Measurements from ENCODE around the gene CHST4. TPM values are rescaled to one million over a fixed set of nuclear protein-coding genes. Genes with fewer than 3 reads are reported as not detected.

Gene CHST4
- polyA plus RNA-seq, 1 of the 3 experiments (the other 2 are of a cell fraction) = 0.08 TPM

DNA sequence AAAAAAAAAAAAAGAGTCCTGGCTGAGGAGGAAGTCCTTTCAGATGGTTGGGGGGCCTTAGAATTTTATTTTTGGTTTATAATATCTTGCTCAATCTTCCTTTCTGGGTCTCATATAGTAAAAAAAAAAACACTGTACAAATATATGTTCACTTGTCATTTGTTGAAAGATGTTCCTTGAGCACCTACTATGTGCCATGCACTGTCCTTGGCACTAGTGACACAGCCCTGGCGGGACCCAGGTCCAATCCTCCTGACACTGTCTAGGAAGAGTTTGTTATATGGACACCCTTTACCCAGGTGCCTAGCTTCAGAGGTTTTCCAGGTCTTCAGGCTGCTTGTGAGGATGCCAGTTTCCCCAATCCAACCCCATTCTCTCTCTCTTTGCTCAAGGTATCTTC, 2.0 kb downstream of the CHST4 start:
- H3K4me2 ChIP-seq = no peak overlapping the region
- H3K36me3 ChIP-seq (replicated peaks in 1 of 2; ENCODE audit: control insufficient read depth in 1 of 2, insufficient read depth in 2 of 2, low read length in 1 of 2) = no peaks in the 10 kb centered on the region
- WGBS (ENCODE audit: low lambda C conversion rate) = 36% methylated on average over 1 of the region's 1 CpG
- H3K9me2 ChIP-seq = no peaks in the 10 kb centered on the region
- H3K4me1 ChIP-seq (ENCODE audit: control insufficient read depth in 1 of 2, insufficient read depth in 2 of 2, low read depth in 1 of 2, low read length in 1 of 2) = no peaks in the 10 kb centered on the region
- ChIA-PET POLR2A (no interaction called here), CTCF (interaction anchor here (1.5 kb wide), 1 partner anchor 10 kb away, joined by 8 read pairs; no protein-coding TSS in a partner anchor)
- H3K9me3 ChIP-seq = no peaks in the 10 kb centered on the region
- no peaks in the 10 kb centered on the region for H3K79me2 ChIP-seq (ENCODE audit: insufficient read depth)
- H3F3A ChIP-seq (replicated peaks; ENCODE audit: insufficient read depth) = no peaks in the 10 kb centered on the region
- no peak overlapping the region for H3K4me3 ChIP-seq (ENCODE audit: low read depth in 2 of 2, low read length in 1 of 2)
- no peak overlapping the region for H3K27ac ChIP-seq (ENCODE audit: low read depth in 2 of 2, low read length in 1 of 2)
- TF ChIP-seq CHD2 (IDR thresholded peaks at IDR 0.05; ENCODE audit: low read length, partially characterized antibody) (no peak), TCF12 (IDR thresholded peaks at IDR 0.05) (no peak), SMC3 (IDR thresholded peaks at IDR 0.05; ENCODE audit: low read depth, low read length) (no peak), NRF1 (IDR thresholded peaks at IDR 0.05; ENCODE audit: low read depth, low read length) (no peak), FOSL2 (IDR thresholded peaks at IDR 0.05; ENCODE audit: borderline replicate concordance, low read depth) (no peak)
- H2AFZ ChIP-seq (ENCODE audit: low read depth) = no peak overlapping the region
- H3K9ac ChIP-seq = no peak overlapping the region
- peaks cover 11% of the 10 kb centered on the region; the same call in 1 of the 2 replicates for H3K27me3 ChIP-seq (ENCODE audit: insufficient read depth)
- no peaks in the 10 kb centered on the region for H4K20me1 ChIP-seq (ENCODE audit: insufficient read depth)
- no peak for DNase-seq

DNA sequence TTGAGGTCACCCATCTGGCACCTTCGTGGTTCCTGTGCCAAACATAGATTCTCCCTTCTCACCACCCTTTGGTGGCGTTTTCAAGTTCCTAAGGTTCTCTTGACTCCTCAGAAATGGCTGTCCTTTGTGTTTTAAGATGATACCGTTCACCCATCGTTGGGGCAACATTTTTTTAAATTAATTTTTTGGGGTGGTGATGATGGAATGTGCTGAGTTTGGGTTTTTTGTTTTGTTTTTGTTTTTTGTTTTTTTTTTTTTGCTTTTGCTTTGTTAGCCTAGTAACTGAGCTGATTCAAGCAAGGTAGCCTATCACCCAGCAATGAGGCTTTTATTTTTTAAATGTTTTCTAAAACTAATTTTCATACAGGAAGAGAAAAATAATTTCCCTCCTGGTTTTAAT, 2.6 kb downstream of the CHST4 start:
- H3F3A ChIP-seq (replicated peaks; ENCODE audit: insufficient read depth) = no peaks in the 10 kb centered on the region
- H3K9me2 ChIP-seq = no peaks in the 10 kb centered on the region
- no peak overlapping the region for H2AFZ ChIP-seq (ENCODE audit: low read depth)
- H3K9ac ChIP-seq = no peak overlapping the region
- no peaks in the 10 kb centered on the region for H3K9me3 ChIP-seq
- no peak overlapping the region for H3K4me3 ChIP-seq (ENCODE audit: low read depth in 2 of 2, low read length in 1 of 2)
- peaks cover 7% of the 10 kb centered on the region; the same call in 1 of the 2 replicates for H3K27me3 ChIP-seq (ENCODE audit: insufficient read depth)
- TF ChIP-seq YY1 (IDR thresholded peaks at IDR 0.05; ENCODE audit: low read depth) = no peak
- TF ChIP-seq, protein P1, sequence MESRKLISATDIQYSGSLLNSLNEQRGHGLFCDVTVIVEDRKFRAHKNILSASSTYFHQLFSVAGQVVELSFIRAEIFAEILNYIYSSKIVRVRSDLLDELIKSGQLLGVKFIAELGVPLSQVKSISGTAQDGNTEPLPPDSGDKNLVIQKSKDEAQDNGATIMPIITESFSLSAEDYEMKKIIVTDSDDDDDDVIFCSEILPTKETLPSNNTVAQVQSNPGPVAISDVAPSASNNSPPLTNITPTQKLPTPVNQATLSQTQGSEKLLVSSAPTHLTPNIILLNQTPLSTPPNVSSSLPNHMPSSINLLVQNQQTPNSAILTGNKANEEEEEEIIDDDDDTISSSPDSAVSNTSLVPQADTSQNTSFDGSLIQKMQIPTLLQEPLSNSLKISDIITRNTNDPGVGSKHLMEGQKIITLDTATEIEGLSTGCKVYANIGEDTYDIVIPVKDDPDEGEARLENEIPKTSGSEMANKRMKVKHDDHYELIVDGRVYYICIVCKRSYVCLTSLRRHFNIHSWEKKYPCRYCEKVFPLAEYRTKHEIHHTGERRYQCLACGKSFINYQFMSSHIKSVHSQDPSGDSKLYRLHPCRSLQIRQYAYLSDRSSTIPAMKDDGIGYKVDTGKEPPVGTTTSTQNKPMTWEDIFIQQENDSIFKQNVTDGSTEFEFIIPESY (IDR thresholded peaks at IDR 0.05; ENCODE audit: borderline replicate concordance, low read depth) = no peak
- no peak for TF ChIP-seq RCOR1 (IDR thresholded peaks at IDR 0.05; ENCODE audit: low read length)
- no peak for TF ChIP-seq FOXM1 (IDR thresholded peaks at IDR 0.05; ENCODE audit: low read depth)
- no peak for TF ChIP-seq TAF1 (IDR thresholded peaks at IDR 0.05; ENCODE audit: borderline replicate concordance, low read depth, low read length)
- TF ChIP-seq POLR2AphosphoS5 (IDR thresholded peaks at IDR 0.05; ENCODE audit: low read depth, low read length) = no peak
- TF ChIP-seq, protein P2, sequence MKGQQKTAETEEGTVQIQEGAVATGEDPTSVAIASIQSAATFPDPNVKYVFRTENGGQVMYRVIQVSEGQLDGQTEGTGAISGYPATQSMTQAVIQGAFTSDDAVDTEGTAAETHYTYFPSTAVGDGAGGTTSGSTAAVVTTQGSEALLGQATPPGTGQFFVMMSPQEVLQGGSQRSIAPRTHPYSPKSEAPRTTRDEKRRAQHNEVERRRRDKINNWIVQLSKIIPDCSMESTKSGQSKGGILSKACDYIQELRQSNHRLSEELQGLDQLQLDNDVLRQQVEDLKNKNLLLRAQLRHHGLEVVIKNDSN (IDR thresholded peaks at IDR 0.05; ENCODE audit: borderline replicate concordance, low read depth) = no peak
- TF ChIP-seq EP300 (IDR thresholded peaks at IDR 0.05; ENCODE audit: borderline replicate concordance in 1 of 2, low read depth in 1 of 2, low read length in 1 of 2) = no peak
- TF ChIP-seq, protein P3, sequence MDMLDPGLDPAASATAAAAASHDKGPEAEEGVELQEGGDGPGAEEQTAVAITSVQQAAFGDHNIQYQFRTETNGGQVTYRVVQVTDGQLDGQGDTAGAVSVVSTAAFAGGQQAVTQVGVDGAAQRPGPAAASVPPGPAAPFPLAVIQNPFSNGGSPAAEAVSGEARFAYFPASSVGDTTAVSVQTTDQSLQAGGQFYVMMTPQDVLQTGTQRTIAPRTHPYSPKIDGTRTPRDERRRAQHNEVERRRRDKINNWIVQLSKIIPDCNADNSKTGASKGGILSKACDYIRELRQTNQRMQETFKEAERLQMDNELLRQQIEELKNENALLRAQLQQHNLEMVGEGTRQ (IDR thresholded peaks at IDR 0.05; ENCODE audit: borderline replicate concordance, low read depth, low read length) = no peak
- no peak for TF ChIP-seq RAD21 (IDR thresholded peaks at IDR 0.05; ENCODE audit: low read length)
- TF ChIP-seq MXI1 (IDR thresholded peaks at IDR 0.05; ENCODE audit: low read depth, low read length) = no peak
- POLR2A ChIA-PET = no interaction called here
- no peak for DNase-seq
- no peaks in the 10 kb centered on the region for H3K79me2 ChIP-seq (ENCODE audit: insufficient read depth)
- H3K36me3 ChIP-seq (replicated peaks in 1 of 2; ENCODE audit: control insufficient read depth in 1 of 2, insufficient read depth in 2 of 2, low read length in 1 of 2) = no peaks in the 10 kb centered on the region
- no peak overlapping the region for H3K4me2 ChIP-seq
- H3K4me1 ChIP-seq (ENCODE audit: control insufficient read depth in 1 of 2, insufficient read depth in 2 of 2, low read depth in 1 of 2, low read length in 1 of 2) = no peaks in the 10 kb centered on the region
- H4K20me1 ChIP-seq (ENCODE audit: insufficient read depth) = no peaks in the 10 kb centered on the region
- no peak overlapping the region for H3K27ac ChIP-seq (ENCODE audit: low read depth in 2 of 2, low read length in 1 of 2)
- WGBS (ENCODE audit: low lambda C conversion rate) = 30% methylated on average over 4 of the region's 4 CpGs
- CTCF ChIA-PET = interaction anchor here (1.2 to 1.5 kb wide), 2 partner anchors 10 to 29 kb away, joined by 3 to 8 read pairs; no protein-coding TSS in a partner anchor

All from SK-N-SH (cell line).